ENCODE measurements around the gene RBMS3.

Gene RBMS3

DNA sequence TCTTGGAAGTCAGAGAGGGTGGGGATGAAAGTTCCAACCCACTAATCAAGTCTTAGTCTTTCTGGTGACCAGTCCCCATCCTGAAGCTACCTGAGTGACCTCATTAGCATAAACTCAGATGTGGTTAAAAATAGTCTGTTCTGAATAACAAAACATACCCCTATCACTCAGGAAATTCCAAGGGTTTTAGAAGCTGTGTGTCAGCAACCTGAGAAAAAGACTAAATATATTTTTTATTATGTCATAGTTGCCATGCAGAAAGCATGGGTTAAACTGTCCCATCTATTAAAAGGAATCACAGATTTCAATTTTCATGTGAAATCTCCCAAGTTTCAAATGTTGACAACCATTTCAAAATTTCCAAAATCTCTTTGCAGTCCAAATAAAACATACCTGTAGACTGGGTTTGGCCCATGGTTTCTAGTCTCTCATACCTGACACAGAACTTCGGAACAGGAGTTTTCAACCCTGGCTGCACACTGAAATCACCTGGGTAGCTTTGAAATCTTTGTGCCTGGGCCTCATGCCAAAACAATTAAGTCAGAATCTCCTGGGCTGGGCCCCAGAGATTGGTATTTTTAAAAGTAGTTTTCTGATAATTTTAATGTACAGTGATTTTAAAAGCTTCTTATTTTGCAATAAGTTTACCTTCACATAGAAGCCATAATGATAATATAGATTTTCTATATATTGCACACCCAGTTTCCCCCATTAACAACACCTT, 476.3 kb downstream of the RBMS3 start:
- POLR2A ChIA-PET = no interaction called here
- TF ChIP-seq BHLHE40 (IDR thresholded peaks at IDR 0.05; ENCODE audit: borderline replicate concordance) = no peak
- no peak for TF ChIP-seq CTBP1 (IDR thresholded peaks at IDR 0.05; ENCODE audit: borderline replicate concordance)
- TF ChIP-seq ELF4 (IDR thresholded peaks at IDR 0.05) = no peak
- no peak for TF ChIP-seq TARDBP (IDR thresholded peaks at IDR 0.05)
- TF ChIP-seq ARNT (IDR thresholded peaks at IDR 0.05) = no peak
- DNase-seq (ENCODE audit: extremely low spot score) = no peak
- CTCF ChIA-PET = no interaction called here

DNA sequence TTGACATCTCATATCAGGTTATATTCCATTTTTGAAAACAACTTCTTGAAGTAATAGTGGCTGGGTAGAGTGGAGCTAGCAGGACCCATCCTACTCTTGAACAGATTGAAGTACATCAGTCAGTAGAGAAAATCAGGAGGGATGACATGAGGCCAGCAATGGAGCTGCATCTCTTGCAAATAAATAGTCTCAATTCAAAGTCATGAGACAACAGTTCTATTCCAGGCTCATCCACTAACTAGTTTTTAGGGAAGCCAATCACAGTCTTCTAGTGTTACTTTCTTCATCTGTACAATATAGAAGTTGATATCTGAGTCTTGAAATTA, 477.2 kb downstream of the RBMS3 start:
- ChIA-PET POLR2A (no interaction called here), CTCF (no interaction called here)
- TF ChIP-seq FOXK2 (IDR thresholded peaks at IDR 0.05) = no peak
- TF ChIP-seq BHLHE40 (IDR thresholded peaks at IDR 0.05; ENCODE audit: borderline replicate concordance) = no peak
- TF ChIP-seq FOXM1 (IDR thresholded peaks at IDR 0.05; ENCODE audit: borderline replicate concordance) = no peak
- TF ChIP-seq, protein P1, sequence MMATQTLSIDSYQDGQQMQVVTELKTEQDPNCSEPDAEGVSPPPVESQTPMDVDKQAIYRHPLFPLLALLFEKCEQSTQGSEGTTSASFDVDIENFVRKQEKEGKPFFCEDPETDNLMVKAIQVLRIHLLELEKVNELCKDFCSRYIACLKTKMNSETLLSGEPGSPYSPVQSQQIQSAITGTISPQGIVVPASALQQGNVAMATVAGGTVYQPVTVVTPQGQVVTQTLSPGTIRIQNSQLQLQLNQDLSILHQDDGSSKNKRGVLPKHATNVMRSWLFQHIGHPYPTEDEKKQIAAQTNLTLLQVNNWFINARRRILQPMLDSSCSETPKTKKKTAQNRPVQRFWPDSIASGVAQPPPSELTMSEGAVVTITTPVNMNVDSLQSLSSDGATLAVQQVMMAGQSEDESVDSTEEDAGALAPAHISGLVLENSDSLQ (IDR thresholded peaks at IDR 0.05) = no peak
- no peak for TF ChIP-seq SP1 (IDR thresholded peaks at IDR 0.05)
- TF ChIP-seq ARNT (IDR thresholded peaks at IDR 0.05) = no peak
- TF ChIP-seq L3MBTL2 (conservative IDR thresholded peaks at IDR 0.05) = no peak
- TF ChIP-seq CTBP1 (IDR thresholded peaks at IDR 0.05; ENCODE audit: borderline replicate concordance) = no peak
- TF ChIP-seq FOXA1 (IDR thresholded peaks at IDR 0.05) = no peak
- TF ChIP-seq TARDBP (IDR thresholded peaks at IDR 0.05) = no peak
- no peak for TF ChIP-seq ZNF384 (IDR thresholded peaks at IDR 0.05)
- TF ChIP-seq NFRKB (IDR thresholded peaks at IDR 0.05) = no peak
- no peak for TF ChIP-seq SUZ12 (IDR thresholded peaks at IDR 0.05)
- no peak for DNase-seq (ENCODE audit: extremely low spot score)

DNA sequence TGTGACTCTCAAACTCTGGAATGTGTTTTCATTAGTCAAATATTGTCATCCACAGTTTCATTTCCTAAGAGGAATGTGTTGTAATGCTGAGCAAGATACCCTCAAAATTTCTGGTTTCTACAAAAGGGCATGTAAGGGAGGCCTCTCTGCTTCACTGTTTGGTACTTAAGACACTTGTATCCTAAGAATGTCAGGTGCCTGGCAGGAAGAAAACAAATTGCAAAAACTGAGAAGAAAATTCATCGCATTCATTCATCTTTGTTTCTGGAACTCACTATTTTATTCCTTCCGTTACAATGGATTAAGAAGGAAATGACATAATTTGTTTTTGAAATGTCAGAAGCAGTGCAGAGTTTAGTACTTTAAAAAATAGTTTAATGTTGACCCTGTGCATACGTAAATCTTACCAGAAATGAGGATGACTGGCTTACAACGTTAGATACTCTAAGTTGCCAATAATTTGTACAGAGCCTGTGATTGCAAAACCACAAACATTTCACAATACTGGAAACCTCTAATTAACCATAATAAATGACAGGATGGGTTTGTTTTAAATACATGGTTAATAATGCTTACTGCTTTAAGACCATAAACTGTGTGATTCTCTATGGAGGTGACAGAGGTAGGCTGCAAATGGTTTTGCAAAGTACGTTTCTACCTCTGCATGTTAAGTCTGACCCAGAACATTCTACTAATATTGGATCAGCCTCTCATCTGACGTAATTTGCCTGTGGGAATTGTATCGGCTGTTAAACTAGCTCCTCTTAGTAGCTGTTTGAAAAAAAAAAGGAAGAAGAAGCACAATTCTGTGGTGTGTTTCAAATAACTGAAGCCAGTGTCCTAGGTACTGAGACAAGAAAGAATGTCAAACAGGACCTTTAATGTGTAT, 477.8 kb downstream of the RBMS3 start:
- no peak for DNase-seq (ENCODE audit: extremely low spot score)
- ChIA-PET POLR2A (no interaction called here), CTCF (interaction anchor here (0.6 kb wide), 1 partner anchor 196 kb away, joined by 3 read pairs; no protein-coding TSS in a partner anchor)
- TF ChIP-seq LEF1 (IDR thresholded peaks at IDR 0.05; ENCODE audit: borderline replicate concordance) = no peak
- no peak for TF ChIP-seq SUZ12 (IDR thresholded peaks at IDR 0.05)

DNA sequence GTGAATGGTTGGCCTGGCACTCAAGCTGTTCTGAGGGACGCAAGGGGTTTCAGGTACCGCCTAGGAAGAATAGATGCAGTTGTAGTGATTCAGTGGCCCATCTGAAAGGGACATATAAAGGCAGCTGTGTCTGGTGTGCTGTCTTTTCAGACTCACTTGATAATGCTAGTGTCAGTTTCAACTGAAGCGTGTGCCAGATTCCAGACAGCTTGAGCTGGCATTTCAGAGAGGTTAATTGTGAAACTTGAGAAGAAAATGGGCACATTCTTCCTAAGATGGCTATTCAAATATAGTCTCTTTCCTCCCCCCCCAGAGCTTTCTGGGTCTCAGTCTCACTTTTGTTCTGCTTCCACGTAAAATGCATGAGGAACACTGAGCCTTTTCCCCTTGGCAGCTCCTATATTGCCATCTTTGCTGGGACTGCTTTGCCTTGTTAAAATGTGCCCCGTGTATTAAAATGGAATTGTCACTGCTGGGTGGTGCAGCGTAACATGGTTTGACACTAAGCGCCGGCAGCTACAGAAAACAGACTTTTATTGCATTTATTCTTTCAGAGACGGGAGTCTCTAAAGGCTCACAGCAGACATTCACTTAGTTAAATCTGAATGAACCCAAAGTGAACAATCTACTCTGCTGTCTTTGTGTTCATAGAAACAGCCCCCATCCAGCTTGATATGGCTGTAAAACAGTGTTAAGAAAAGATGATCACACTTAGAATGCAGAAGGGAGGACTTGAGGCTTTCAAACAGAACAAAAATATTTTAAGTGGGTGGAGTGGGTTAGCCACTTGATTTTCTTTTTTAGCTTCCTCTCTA, 478.7 kb downstream of the RBMS3 start:
- ChIA-PET CTCF (no interaction called here), POLR2A (no interaction called here)
- TF ChIP-seq ARNT (IDR thresholded peaks at IDR 0.05) = no peak
- no peak for TF ChIP-seq FOXA1 (IDR thresholded peaks at IDR 0.05)
- no peak for TF ChIP-seq ELF4 (IDR thresholded peaks at IDR 0.05)
- no peak for TF ChIP-seq TARDBP (IDR thresholded peaks at IDR 0.05)
- no peak for TF ChIP-seq FOXM1 (IDR thresholded peaks at IDR 0.05; ENCODE audit: borderline replicate concordance)
- no peak for TF ChIP-seq ZNF384 (IDR thresholded peaks at IDR 0.05)
- TF ChIP-seq L3MBTL2 (conservative IDR thresholded peaks at IDR 0.05) = no peak
- no peak for TF ChIP-seq FOXK2 (IDR thresholded peaks at IDR 0.05)
- TF ChIP-seq, protein P1 (IDR thresholded peaks at IDR 0.05) = no peak
- no peak for TF ChIP-seq LEF1 (IDR thresholded peaks at IDR 0.05; ENCODE audit: borderline replicate concordance)
- TF ChIP-seq NFRKB (IDR thresholded peaks at IDR 0.05) = no peak
- no peak for TF ChIP-seq BHLHE40 (IDR thresholded peaks at IDR 0.05; ENCODE audit: borderline replicate concordance)
- TF ChIP-seq SUZ12 (IDR thresholded peaks at IDR 0.05) = no peak
- TF ChIP-seq CTBP1 (IDR thresholded peaks at IDR 0.05; ENCODE audit: borderline replicate concordance) = no peak
- TF ChIP-seq SP1 (IDR thresholded peaks at IDR 0.05) = no peak
- no peak for TF ChIP-seq HDGF (IDR thresholded peaks at IDR 0.05; ENCODE audit: borderline replicate concordance)
- no peak for DNase-seq (ENCODE audit: extremely low spot score)

DNA sequence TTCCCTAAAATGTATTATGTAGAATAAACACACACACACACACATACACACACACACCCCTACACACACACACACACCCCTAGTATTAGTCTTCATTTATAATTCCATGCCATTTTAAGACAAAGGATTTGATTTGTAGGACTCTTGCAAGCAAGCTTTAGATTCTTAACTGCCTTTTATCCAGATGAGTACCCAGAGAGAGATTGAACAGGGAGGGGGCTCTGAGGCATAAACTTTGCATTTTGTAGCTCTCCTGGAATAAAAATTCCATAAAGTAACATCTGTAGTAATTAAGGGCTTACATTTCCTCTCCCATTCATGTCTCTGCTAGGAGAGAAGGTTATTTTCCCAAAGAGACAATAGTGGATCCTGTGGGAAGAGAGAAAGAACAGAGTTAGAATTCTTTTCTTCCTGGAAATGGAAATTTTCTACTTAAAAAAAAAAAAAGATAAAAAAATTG, 479.4 kb downstream of the RBMS3 start:
- ChIA-PET POLR2A (no interaction called here), CTCF (no interaction called here)

DNA sequence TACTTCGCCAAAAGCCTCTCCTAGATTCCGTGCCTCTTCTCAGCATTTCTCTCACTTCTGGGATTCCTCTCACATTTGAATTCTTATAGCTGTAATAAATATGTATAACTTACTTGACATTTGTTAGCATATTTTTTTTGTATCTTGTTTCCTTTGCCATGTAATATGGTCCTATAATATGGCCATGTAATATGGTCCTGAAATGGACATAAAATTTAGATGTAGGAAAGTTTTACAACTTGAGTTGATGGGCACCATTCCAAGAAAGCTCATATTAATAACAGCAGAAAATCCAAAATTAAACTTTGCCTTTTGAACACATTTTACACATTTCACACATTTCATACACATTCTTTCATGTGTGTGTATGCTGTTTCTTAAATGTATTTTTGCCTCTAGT, 480.6 kb downstream of the RBMS3 start:
- ChIA-PET CTCF (no interaction called here), POLR2A (no interaction called here)
- no peak for DNase-seq (ENCODE audit: extremely low spot score)
- no peak for TF ChIP-seq L3MBTL2 (conservative IDR thresholded peaks at IDR 0.05)
- no peak for TF ChIP-seq HDGF (IDR thresholded peaks at IDR 0.05; ENCODE audit: borderline replicate concordance)
- TF ChIP-seq SUZ12 (IDR thresholded peaks at IDR 0.05) = no peak
- TF ChIP-seq SP1 (IDR thresholded peaks at IDR 0.05) = no peak
- TF ChIP-seq TARDBP (IDR thresholded peaks at IDR 0.05) = no peak
- no peak for TF ChIP-seq FOXK2 (IDR thresholded peaks at IDR 0.05)
- TF ChIP-seq, protein P1 (IDR thresholded peaks at IDR 0.05) = no peak
- no peak for TF ChIP-seq ELF4 (IDR thresholded peaks at IDR 0.05)
- TF ChIP-seq FOXA1 (IDR thresholded peaks at IDR 0.05) = no peak
- TF ChIP-seq BHLHE40 (IDR thresholded peaks at IDR 0.05; ENCODE audit: borderline replicate concordance) = no peak
- no peak for TF ChIP-seq ARNT (IDR thresholded peaks at IDR 0.05)
- TF ChIP-seq FOXM1 (IDR thresholded peaks at IDR 0.05; ENCODE audit: borderline replicate concordance) = no peak
- no peak for TF ChIP-seq ZNF384 (IDR thresholded peaks at IDR 0.05)
- no peak for TF ChIP-seq CTBP1 (IDR thresholded peaks at IDR 0.05; ENCODE audit: borderline replicate concordance)
- TF ChIP-seq NFRKB (IDR thresholded peaks at IDR 0.05) = no peak
- no peak for TF ChIP-seq LEF1 (IDR thresholded peaks at IDR 0.05; ENCODE audit: borderline replicate concordance)

More for the DNA sequence above, 479.4 kb downstream of the RBMS3 start:
- TF ChIP-seq ELF4 (IDR thresholded peaks at IDR 0.05) (no peak), ARNT (IDR thresholded peaks at IDR 0.05) (no peak), BHLHE40 (IDR thresholded peaks at IDR 0.05; ENCODE audit: borderline replicate concordance) (no peak), HDGF (IDR thresholded peaks at IDR 0.05; ENCODE audit: borderline replicate concordance) (no peak), LEF1 (IDR thresholded peaks at IDR 0.05; ENCODE audit: borderline replicate concordance) (no peak)
- DNase-seq (ENCODE audit: extremely low spot score) = no peak

All from HEK293T (cell line).